GM13976 (cell line): ENCODE data around the gene GTF2A2.
"Not testable (repeated sequence)": the region's sequence is repeated elsewhere in the genome, so short reads cannot be mapped to it uniquely, and the experiment has no call there.

Source experiments
- DNase-seq: peaks from one replicate; pipeline ENCODE4 v3.0.0; 2012; ENCODE audit warnings: low spot score
- CTCF ChIP-seq: IDR thresholded peaks from 2 replicates; pipeline ENCODE4 v1.5.1; 2012; ENCODE audit warnings: borderline replicate concordance, mild to moderate bottlenecking; ENCODE audit not compliant: insufficient read depth; ENCODE audit errors: extremely low read depth, missing control alignments, control extremely low read depth
- in situ Hi-C: fragments of 300-500 bp; cut with MboI; formaldehyde crosslinking; loops from one replicate; pipeline ENCODE4 v1.12.0; 2022; ENCODE audit warnings: low sequenced_read_pairs, mixed read lengths, inconsistent platforms; ENCODE audit not compliant: unreplicated experiment

Gene GTF2A2

GRCh38 chr15:59656897-59657634 lies at the start of gene GTF2A2:
TSS of gene GTF2A2 (minus strand) at chr15:59657515. CDS start at chr15:59652277, 5,238 bp downstream.
- in situ Hi-C loops = no loop called here
- DNase-seq = peak; percentile 96
- TF ChIP-seq CTCF = no peak

DNA sequence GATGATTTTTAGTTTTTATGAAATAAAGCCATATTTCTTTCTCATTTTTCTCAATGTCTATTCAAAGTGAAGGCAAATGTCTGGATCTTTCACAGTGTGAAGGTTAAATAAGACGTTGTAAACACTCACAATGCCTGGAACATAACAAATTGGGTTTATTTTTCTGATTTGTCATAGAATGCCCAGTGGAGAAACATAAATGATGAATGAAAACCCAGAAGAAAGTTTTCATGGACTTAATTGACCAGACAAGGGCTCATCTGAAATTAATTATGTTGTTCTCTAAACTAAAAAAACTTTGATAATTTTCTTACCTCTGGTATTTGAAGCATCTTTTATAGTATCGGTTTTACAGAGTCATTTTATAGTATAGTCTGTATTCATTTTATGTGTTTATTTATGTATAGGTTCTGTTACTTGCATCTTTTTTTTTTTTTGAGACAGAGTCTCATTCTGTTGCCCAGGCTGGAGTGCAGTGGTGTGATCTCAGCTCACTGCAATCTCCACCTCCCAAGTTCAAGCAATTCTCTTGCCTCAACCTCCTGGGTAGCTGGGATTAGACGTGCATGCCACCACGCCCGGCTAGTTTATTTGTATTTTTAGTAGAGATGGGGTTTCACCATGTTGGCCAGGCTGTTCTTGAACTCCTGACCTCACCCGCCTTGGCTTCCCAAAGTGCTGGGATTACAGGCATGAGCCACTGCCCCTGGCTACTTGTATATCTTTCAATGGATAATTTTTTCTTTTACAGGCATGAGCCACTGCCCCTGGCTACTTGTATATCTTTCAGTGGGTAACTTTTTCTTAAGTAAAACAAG lies 46.9 kb upstream of the GTF2A2 start:
- in situ Hi-C loops = no loop called here
- DNase-seq = no peak
- no peak for TF ChIP-seq CTCF

GRCh38 chr15:59702351-59702750 lies 45.0 kb upstream of the GTF2A2 start:
- no peak for DNase-seq
- in situ Hi-C loops = no loop called here
- TF ChIP-seq CTCF = no peak

DNA sequence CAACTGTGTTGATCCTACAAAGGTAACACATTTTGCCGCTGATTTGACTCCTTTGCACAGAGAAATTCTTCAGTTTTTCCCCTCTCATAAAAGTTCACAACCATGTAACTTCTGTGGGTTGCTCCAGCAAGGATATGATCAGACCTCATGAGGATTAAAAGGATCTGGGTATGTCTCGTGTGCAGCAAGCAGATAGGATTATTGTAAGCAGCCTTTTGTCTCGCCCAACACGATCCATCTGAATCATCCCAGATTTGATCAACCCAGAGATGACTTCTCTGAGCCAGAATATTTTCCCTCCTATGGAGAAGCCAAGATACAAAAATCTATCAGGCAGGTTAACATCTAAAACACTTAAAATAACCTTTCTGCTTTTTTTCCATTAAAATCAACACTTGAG lies 44.6 kb upstream of the GTF2A2 start:
- TF ChIP-seq CTCF = no peak
- in situ Hi-C loops = no loop called here
- no peak for DNase-seq

DNA sequence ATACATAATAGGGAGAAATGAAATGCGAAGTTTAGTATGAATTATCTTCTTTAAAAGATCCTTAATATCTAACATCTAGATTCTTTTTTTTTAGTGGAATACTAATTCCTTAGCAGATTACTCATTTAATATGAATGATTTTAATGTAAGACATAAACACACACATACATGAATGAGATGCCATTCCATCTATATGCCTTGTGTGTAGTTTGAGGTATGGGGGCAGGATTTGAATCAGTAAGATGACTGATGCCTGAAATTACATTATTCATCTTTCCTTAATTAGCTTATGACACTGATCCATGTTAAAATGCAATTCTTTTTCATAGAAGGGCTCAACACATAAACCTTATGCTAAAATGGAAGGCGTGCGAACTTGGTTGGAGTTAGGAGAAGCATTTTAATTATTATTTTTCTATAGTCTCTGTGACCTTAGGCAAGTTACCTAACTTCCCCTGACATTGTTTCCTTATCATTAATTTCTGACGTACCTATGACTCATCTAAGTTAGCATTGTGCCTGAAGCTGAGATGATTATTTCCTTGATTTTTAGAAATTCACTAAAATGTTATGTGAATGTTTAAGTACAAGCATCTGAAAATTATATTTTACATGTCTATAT lies 42.6 kb upstream of the GTF2A2 start:
- in situ Hi-C loops = no loop called here
- no peak for DNase-seq
- TF ChIP-seq CTCF = no peak

DNA sequence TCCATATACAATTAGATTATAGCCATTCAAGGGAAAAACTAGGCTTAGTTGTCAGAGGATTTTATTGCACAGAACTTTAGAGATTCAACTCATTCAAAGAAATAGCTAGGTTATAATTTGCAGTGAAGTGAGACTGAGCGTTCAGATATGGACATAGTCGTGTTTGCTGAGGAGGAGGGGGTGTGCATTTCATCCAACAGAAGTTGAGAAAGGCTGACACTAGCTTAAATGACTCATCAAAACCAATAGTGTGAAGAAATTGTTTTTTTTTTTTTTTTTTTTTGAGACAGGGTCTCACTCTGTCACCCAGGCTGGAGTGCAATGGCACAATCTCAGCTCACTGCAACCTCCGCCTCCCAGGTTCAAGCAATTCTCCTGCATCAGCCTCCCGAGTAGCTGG lies 40.8 kb upstream of the GTF2A2 start:
- not testable (repeated sequence) for DNase-seq

GRCh38 chr15:59696332-59696731 lies 39.0 kb upstream of the GTF2A2 start:
- no peak for DNase-seq
- TF ChIP-seq CTCF = no peak
- in situ Hi-C loops = no loop called here

More for the DNA sequence above, 40.8 kb upstream of the GTF2A2 start:
- in situ Hi-C loops = not testable (repeated sequence)
